ENCODE data around the gene REEP1. TPM values are rescaled to one million over a fixed set of nuclear protein-coding genes. Genes with fewer than 3 reads are reported as not detected.
A peak's percentile ranks its signal among the peaks of the same experiment; 100 is the strongest.
"Not testable (repeated sequence)": the region's sequence is repeated elsewhere in the genome, so short reads cannot be mapped to it uniquely, and the experiment has no call there.

The REEP1 gene
- total RNA-seq, 2 experiments from 2014 or later: 0.23 to 0.25 TPM

GRCh38 chr2:86201671-86202335 is 135.6 kb downstream of the REEP1 start:
- DNase-seq: no peak
- H3K9me3 Mint-ChIP-seq: peaks cover 1% of the 10 kb centered on the region
- peaks cover 14% of the 10 kb centered on the region for H3K36me3 Mint-ChIP-seq (ENCODE audit: low read depth)
- no peaks in the 10 kb centered on the region for H3K27me3 Mint-ChIP-seq
- intact Hi-C loops (cut with micrococcal nuclease): no loop called here
- no peak overlapping the region for H3K4me3 Mint-ChIP-seq
- no peak for ATAC-seq
- no peak overlapping the region for H3K27ac Mint-ChIP-seq
- peaks cover 33% of the 10 kb centered on the region for H3K4me1 Mint-ChIP-seq (ENCODE audit: low read depth)
- CTCF ChIA-PET: interaction anchor here (1.0 to 3.3 kb wide), 3 partner anchors 19 to 240 kb away, joined by 3 to 25 read pairs (median 4); partner anchors contain the start of gene KDM3A
- no peak for TF ChIP-seq CTCF (IDR thresholded peaks at IDR 0.05)
- POLR2A ChIA-PET: interaction anchor here (3.2 kb wide), 1 partner anchor 239 kb away, joined by 10 read pairs; the partner anchor contains the start of gene KDM3A

- H3K27ac Mint-ChIP-seq, ATAC-seq: not testable (repeated sequence)
Observed at GRCh38 chr2:86200564-86200963, 136.9 kb downstream of the REEP1 start.

GRCh38 chr2:86199834-86200177 is 137.6 kb downstream of the REEP1 start:
- H3K27me3 Mint-ChIP-seq: no peaks in the 10 kb centered on the region
- peak overlapping the region; percentile 86 for H3K4me3 Mint-ChIP-seq
- peaks cover 39% of the 10 kb centered on the region for H3K4me1 Mint-ChIP-seq (ENCODE audit: low read depth)
- TF ChIP-seq CTCF (IDR thresholded peaks at IDR 0.05): no peak
- ATAC-seq (no peak), DNase-seq (no peak)
- ChIA-PET POLR2A (interaction anchor here (0.8 to 3.2 kb wide), 7 partner anchors 13 to 241 kb away, joined by 3 to 10 read pairs (median 4); partner anchors contain the start of gene KDM3A), CTCF (no interaction called here)
- H3K27ac Mint-ChIP-seq: peak overlapping the region; percentile 93
- peaks cover 13% of the 10 kb centered on the region for H3K36me3 Mint-ChIP-seq (ENCODE audit: low read depth)
- intact Hi-C loops (cut with micrococcal nuclease): loop anchor here (5.0 kb wide), 1 partner anchor 242 kb away; the partner anchor contains the start of gene KDM3A
- H3K9me3 Mint-ChIP-seq: peaks cover 1% of the 10 kb centered on the region

More at GRCh38 chr2:86200564-86200963, 136.9 kb downstream of the REEP1 start:
- H3K36me3 Mint-ChIP-seq (ENCODE audit: low read depth): peaks cover 13% of the 10 kb centered on the region
- H3K27me3 Mint-ChIP-seq; intact Hi-C loops (cut with micrococcal nuclease); DNase-seq; H3K9me3 Mint-ChIP-seq: not testable (repeated sequence)
- ChIA-PET POLR2A (interaction anchor here (2.3 to 3.2 kb wide), 2 partner anchors 25 to 241 kb away, joined by 5 to 10 read pairs; partner anchors contain the start of gene KDM3A), CTCF (interaction anchor here (1.0 to 3.3 kb wide), 2 partner anchors 20 to 22 kb away, joined by 3 to 25 read pairs; no protein-coding TSS in a partner anchor)
- H3K4me1 Mint-ChIP-seq (ENCODE audit: low read depth): peaks cover 39% of the 10 kb centered on the region
- H3K4me3 Mint-ChIP-seq: peak overlapping the region; percentile 86

GRCh38 chr2:86195808-86196387 is 141.5 kb downstream of the REEP1 start:
- POLR2A ChIA-PET: interaction anchor here (0.9 to 2.9 kb wide), 9 partner anchors 9 to 343 kb away, joined by 3 to 18 read pairs (median 4); partner anchors contain the start of genes KDM3A and PTCD3
- Mint-ChIP-seq H3K36me3 (ENCODE audit: low read depth) (peaks cover 19% of the 10 kb centered on the region), H3K9me3 (peaks cover 1% of the 10 kb centered on the region), H3K27me3 (no peaks in the 10 kb centered on the region), H3K4me3 (peak overlapping the region; percentile 93), H3K4me1 (ENCODE audit: low read depth) (peaks cover 32% of the 10 kb centered on the region), H3K27ac (peak overlapping the region; percentile 90)
- no peak for DNase-seq
- CTCF ChIA-PET: interaction anchor here (0.8 to 1.6 kb wide), 5 partner anchors 10 to 368 kb away, joined by 3 to 4 read pairs (median 3); no protein-coding TSS in a partner anchor
- intact Hi-C loops (cut with micrococcal nuclease): loop anchor here (5.0 kb wide), 1 partner anchor 246 kb away; the partner anchor contains the start of gene KDM3A
- ATAC-seq: no peak
- TF ChIP-seq CTCF (IDR thresholded peaks at IDR 0.05): no peak

GRCh38 chr2:86195055-86195807 is 142.2 kb downstream of the REEP1 start, which contains the start of gene IMMT:
IMMT (minus strand) TSS chr2:86195462; CDS start chr2:86195382, 80 bp downstream.
- ATAC-seq (peak; percentile 93), DNase-seq (peak; percentile 97)
- Mint-ChIP-seq H3K27ac (peak within 1 kb of the TSS; percentile 90), H3K4me1 (ENCODE audit: low read depth) (peaks cover 32% of the 10 kb centered on the region), H3K36me3 (ENCODE audit: low read depth) (peaks cover 25% of the 10 kb centered on the region), H3K4me3 (peak within 1 kb of the TSS; percentile 93), H3K9me3 (peaks cover 1% of the 10 kb centered on the region), H3K27me3 (no peaks in the 10 kb centered on the region)
- intact Hi-C loops (cut with micrococcal nuclease): loop anchor here (5.0 kb wide), 1 partner anchor 247 kb away; the partner anchor contains the start of gene KDM3A
- ChIA-PET CTCF (interaction anchor here (0.8 to 1.5 kb wide), 4 partner anchors 26 to 368 kb away, joined by 3 to 4 read pairs (median 3); no protein-coding TSS in a partner anchor), POLR2A (interaction anchor here (0.6 to 2.9 kb wide), 11 partner anchors 9 to 342 kb away, joined by 3 to 18 read pairs (median 4); partner anchors contain the start of genes KDM3A and PTCD3)
- no peak for TF ChIP-seq CTCF (IDR thresholded peaks at IDR 0.05)

Data from activated CD8-positive, alpha-beta T cell treated with anti-CD3 and anti-CD28 coated beads for 36 hours (primary cell).